ENCODE results near the gene SREK1IP1.
"Not testable (repeated sequence)": the region's sequence is repeated elsewhere in the genome, so short reads cannot be mapped to it uniquely, and the experiment has no call there.

The SREK1IP1 gene

GRCh38 chr5:64722588-64722987, 45.9 kb downstream of the SREK1IP1 start:
- H3K36me3 ChIP-seq (ENCODE audit: control insufficient read depth, insufficient read depth, low read length), result peaks cover 25% of the 10 kb centered on the region
- H3K9me3 ChIP-seq (ENCODE audit: control insufficient read depth, insufficient read depth, low read length), result no peaks in the 10 kb centered on the region
- H3K27ac ChIP-seq (ENCODE audit: low read depth, low read length), result peak overlapping the region; percentile 31
- H3K4me3 ChIP-seq (ENCODE audit: low read depth, low read length), result no peak overlapping the region
- H3K9ac ChIP-seq (ENCODE audit: low read depth, low read length), result no peak overlapping the region
- H3K4me1 ChIP-seq (ENCODE audit: control insufficient read depth, insufficient read depth, low read length), result peaks cover 13% of the 10 kb centered on the region; the same call in 1 of the 2 replicates
- no peaks in the 10 kb centered on the region for H3K27me3 ChIP-seq (ENCODE audit: control insufficient read depth, insufficient read depth, low read length)

DNA sequence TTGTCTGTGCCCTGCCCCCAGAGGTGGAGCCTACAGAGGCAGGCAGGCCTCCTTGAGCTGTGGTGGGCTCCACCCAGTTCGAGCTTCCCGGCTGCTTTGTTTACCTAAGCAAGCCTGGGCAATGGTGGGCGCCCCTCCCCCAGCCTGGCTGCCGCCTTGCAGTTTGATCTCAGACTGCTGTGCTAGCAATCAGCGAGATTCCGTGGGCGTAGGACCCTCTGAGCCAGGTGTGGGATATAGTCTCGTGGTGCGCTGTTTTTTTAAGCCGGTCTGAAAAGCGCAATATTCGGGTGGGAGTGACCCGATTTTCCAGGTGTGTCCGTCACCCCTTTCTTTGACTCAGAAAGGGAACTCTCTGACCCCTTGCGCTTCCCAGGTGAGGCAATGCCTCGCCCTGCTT, 54.0 kb downstream of the SREK1IP1 start:
- H3K27ac ChIP-seq (ENCODE audit: low read depth, low read length); H3K9ac ChIP-seq (ENCODE audit: low read depth, low read length); H3K27me3 ChIP-seq (ENCODE audit: control insufficient read depth, insufficient read depth, low read length); H3K4me1 ChIP-seq (ENCODE audit: control insufficient read depth, insufficient read depth, low read length); H3K4me3 ChIP-seq (ENCODE audit: low read depth, low read length); H3K36me3 ChIP-seq (ENCODE audit: control insufficient read depth, insufficient read depth, low read length); H3K9me3 ChIP-seq (ENCODE audit: control insufficient read depth, insufficient read depth, low read length): not testable (repeated sequence)

DNA sequence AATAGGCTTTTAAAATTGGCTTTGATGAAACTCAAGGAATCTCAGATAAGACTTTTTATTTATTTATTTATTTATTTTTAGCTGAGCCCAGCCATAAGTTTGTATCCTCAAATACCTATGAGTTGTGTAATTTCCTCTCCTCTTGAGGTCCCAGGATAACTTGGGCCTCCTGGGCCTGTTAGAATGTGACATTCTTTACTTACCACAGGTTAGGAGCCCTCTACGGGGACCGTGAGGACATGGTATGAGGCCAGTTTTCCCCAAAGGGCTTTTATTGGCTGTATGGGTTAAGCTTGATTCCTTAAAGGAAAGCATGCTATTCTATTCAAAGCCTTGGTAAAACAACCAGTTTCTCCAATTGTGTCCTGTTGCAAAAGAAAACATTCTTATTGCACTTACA, 61.3 kb downstream of the SREK1IP1 start:
- Histone ChIP-seq H3K4me3 (ENCODE audit: low read depth, low read length) (no peak overlapping the region; the same call in 1 of the 2 replicates), H3K36me3 (ENCODE audit: control insufficient read depth, insufficient read depth, low read length) (no peaks in the 10 kb centered on the region), H3K27me3 (ENCODE audit: control insufficient read depth, insufficient read depth, low read length) (no peaks in the 10 kb centered on the region), H3K4me1 (ENCODE audit: control insufficient read depth, insufficient read depth, low read length) (peaks cover 38% of the 10 kb centered on the region), H3K9ac (ENCODE audit: low read depth, low read length) (no peak overlapping the region), H3K27ac (ENCODE audit: low read depth, low read length) (peak overlapping the region; percentile 97), H3K9me3 (ENCODE audit: control insufficient read depth, insufficient read depth, low read length) (peaks cover 15% of the 10 kb centered on the region)

DNA sequence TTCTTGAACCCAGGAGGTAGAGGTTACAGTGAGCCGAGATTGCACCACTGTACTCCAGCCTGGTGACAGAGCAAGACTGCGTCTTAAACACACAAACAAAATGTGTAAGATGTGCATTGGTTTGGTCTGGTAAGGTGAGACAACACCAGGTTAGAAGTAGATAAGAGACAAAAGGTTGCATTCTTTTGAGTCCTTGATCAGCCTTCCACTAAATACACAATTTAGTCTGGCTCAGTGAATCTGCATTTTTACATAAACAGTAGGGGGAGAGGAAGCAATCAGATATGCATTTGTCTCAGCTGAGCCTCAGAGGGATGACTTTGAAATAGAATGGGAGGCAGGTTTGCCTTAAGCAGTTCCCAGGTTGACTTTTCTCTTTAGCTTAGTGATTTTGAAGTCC, 62.4 kb downstream of the SREK1IP1 start:
- H3K27me3 ChIP-seq (ENCODE audit: control insufficient read depth, insufficient read depth, low read length); H3K36me3 ChIP-seq (ENCODE audit: control insufficient read depth, insufficient read depth, low read length): not testable (repeated sequence)
- H3K4me3 ChIP-seq (ENCODE audit: low read depth, low read length), result peak overlapping the region; percentile 33; the same call in 1 of the 2 replicates
- H3K9me3 ChIP-seq (ENCODE audit: control insufficient read depth, insufficient read depth, low read length), result peaks cover 15% of the 10 kb centered on the region
- H3K9ac ChIP-seq (ENCODE audit: low read depth, low read length), result peak overlapping the region; percentile 52; the same call in 1 of the 2 replicates
- H3K27ac ChIP-seq (ENCODE audit: low read depth, low read length), result peak overlapping the region; percentile 97
- peaks cover 38% of the 10 kb centered on the region for H3K4me1 ChIP-seq (ENCODE audit: control insufficient read depth, insufficient read depth, low read length)

DNA sequence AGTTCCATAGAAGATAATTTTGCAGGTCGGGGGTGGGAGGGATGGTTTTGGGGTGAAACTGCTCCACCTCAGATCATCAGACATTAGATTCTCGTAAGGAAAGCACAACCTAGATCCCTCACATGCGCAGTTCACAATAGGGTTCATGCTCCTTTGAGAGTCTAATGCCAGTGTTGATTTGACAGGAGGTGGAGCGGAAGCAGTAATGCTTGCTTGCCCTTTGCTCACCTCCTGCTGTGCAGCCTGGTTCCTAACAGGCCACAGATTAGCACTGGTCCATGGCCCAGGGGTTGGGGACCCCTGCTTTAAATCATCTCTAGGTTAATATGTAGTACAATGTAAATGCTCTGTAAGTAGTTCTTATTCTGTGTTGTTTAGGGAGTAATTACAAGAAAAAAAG, 67.7 kb downstream of the SREK1IP1 start:
- H3K9me3 ChIP-seq (ENCODE audit: control insufficient read depth, insufficient read depth, low read length), result peaks cover 8% of the 10 kb centered on the region; the same call in 1 of the 2 replicates
- H3K4me1 ChIP-seq (ENCODE audit: control insufficient read depth, insufficient read depth, low read length), result peaks cover 23% of the 10 kb centered on the region
- H3K36me3 ChIP-seq (ENCODE audit: control insufficient read depth, insufficient read depth, low read length), result no peaks in the 10 kb centered on the region
- H3K9ac ChIP-seq (ENCODE audit: low read depth, low read length), result no peak overlapping the region
- no peak overlapping the region for H3K27ac ChIP-seq (ENCODE audit: low read depth, low read length)
- H3K4me3 ChIP-seq (ENCODE audit: low read depth, low read length), result no peak overlapping the region
- no peaks in the 10 kb centered on the region for H3K27me3 ChIP-seq (ENCODE audit: control insufficient read depth, insufficient read depth, low read length)

- H3K4me1 ChIP-seq (ENCODE audit: control insufficient read depth, insufficient read depth, low read length); H3K4me3 ChIP-seq (ENCODE audit: low read depth, low read length); H3K36me3 ChIP-seq (ENCODE audit: control insufficient read depth, insufficient read depth, low read length); H3K27ac ChIP-seq (ENCODE audit: low read depth, low read length); H3K9ac ChIP-seq (ENCODE audit: low read depth, low read length); H3K27me3 ChIP-seq (ENCODE audit: control insufficient read depth, insufficient read depth, low read length): not testable (repeated sequence)
- peaks cover 14% of the 10 kb centered on the region; the same call in 1 of the 2 replicates for H3K9me3 ChIP-seq (ENCODE audit: control insufficient read depth, insufficient read depth, low read length)
Measured at GRCh38 chr5:64696414-64696813, 72.1 kb downstream of the SREK1IP1 start.

GRCh38 chr5:64693636-64694035, 74.9 kb downstream of the SREK1IP1 start:
- Histone ChIP-seq H3K27ac (ENCODE audit: low read depth, low read length) (no peak overlapping the region), H3K9ac (ENCODE audit: low read depth, low read length) (no peak overlapping the region), H3K4me1 (ENCODE audit: control insufficient read depth, insufficient read depth, low read length) (peaks cover 25% of the 10 kb centered on the region), H3K9me3 (ENCODE audit: control insufficient read depth, insufficient read depth, low read length) (peaks cover 14% of the 10 kb centered on the region; the same call in 1 of the 2 replicates), H3K4me3 (ENCODE audit: low read depth, low read length) (no peak overlapping the region), H3K27me3 (ENCODE audit: control insufficient read depth, insufficient read depth, low read length) (peaks cover 25% of the 10 kb centered on the region), H3K36me3 (ENCODE audit: control insufficient read depth, insufficient read depth, low read length) (no peaks in the 10 kb centered on the region)

DNA sequence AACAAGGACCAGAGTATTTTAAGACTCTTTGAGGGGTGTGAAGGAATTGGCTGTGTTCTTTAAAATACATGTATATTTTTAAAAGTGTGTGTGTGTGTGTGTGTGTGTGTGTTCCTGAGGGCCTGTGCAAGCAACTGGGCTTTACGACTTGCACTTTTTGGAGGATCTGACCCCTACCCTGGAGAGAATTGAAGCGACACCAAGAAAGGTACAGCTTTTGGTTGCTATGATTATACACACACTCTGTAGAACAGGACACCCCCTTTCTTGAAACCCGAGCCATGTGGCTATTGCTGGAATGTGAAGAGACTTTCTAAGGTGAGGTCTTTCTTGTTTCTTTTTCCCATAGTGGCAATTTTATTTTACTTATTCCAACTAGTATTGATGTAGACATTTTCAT, 77.2 kb downstream of the SREK1IP1 start:
- Histone ChIP-seq H3K4me3 (ENCODE audit: low read depth, low read length) (peak overlapping the region; percentile 69), H3K9me3 (ENCODE audit: control insufficient read depth, insufficient read depth, low read length) (peaks cover 6% of the 10 kb centered on the region; the same call in 1 of the 2 replicates), H3K9ac (ENCODE audit: low read depth, low read length) (peak overlapping the region; percentile 69), H3K27me3 (ENCODE audit: control insufficient read depth, insufficient read depth, low read length) (peaks cover 36% of the 10 kb centered on the region), H3K27ac (ENCODE audit: low read depth, low read length) (peak overlapping the region; percentile 32), H3K4me1 (ENCODE audit: control insufficient read depth, insufficient read depth, low read length) (peaks cover 27% of the 10 kb centered on the region), H3K36me3 (ENCODE audit: control insufficient read depth, insufficient read depth, low read length) (no peaks in the 10 kb centered on the region)

DNA sequence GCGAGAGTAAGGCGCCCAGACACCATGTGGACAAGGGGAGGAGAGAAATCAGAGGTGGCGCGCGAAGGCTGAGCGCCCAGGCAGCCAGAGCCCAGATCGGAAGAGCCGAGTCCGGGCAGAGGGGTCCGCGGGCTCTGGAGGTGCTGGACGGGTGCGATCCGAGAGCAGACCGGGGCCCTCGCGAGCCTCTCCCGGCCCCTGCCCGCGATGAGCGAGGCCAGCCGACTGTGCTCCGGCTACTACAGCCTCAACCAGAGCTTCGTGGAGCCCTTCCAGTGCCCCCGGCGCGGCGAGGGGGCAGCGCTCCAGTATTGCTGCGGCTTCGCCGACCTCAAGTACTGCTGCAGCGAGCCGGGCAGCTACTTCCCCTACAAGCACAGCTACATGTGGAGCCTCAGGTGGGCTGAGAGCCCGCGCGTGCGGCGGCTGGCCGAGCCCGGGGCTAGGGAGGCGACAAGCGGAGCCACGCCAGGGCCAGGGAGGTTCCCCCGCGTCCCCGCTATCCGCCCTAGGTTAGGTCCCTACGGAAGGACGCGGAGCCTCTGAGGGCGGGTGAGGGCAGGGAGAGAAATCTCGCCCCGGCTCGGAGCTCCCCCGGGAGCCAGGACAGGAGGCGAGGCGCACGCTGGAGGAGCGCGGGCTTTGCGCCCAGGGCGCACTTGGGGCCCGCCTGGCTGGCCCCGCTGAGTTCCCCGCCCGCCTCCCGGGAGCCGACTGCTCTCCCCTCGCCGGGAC, 77.9 kb downstream of the SREK1IP1 start, which contains the start of gene SHISAL2B:
Gene SHISAL2B, plus strand, starts transcription at position 87 of the 735 bp plus-strand sequence. Its CDS starts 121 bp downstream, at position 208.
- Histone ChIP-seq H3K27me3 (ENCODE audit: control insufficient read depth, insufficient read depth, low read length) (peaks cover 36% of the 10 kb centered on the region), H3K36me3 (ENCODE audit: control insufficient read depth, insufficient read depth, low read length) (no peaks in the 10 kb centered on the region), H3K9me3 (ENCODE audit: control insufficient read depth, insufficient read depth, low read length) (0 out of 2 replicates have a peak, but pooled peaks cover 4% of the 10 kb centered on the region), H3K27ac (ENCODE audit: low read depth, low read length) (peak within 1 kb of the TSS; percentile 32), H3K9ac (ENCODE audit: low read depth, low read length) (peak within 1 kb of the TSS; percentile 69), H3K4me3 (ENCODE audit: low read depth, low read length) (peak within 1 kb of the TSS; percentile 69), H3K4me1 (ENCODE audit: control insufficient read depth, insufficient read depth, low read length) (peaks cover 27% of the 10 kb centered on the region)

DNA sequence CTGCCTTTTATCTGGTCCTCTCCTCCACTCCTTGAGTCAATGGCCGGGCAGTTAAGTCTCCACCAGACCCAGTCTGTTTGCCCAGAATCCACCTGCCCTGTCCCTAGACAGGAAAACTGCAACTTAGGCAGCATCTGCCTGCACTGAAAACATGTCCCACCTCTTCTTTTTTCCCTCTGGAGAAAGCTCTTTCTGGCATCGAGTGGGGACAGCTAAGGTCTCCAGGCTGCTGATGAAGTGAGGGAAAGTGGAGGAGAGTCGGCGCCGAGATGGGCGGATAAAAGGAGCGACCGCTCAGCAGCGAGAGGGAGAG, 78.4 kb downstream of the SREK1IP1 start:
- H3K27me3 ChIP-seq (ENCODE audit: control insufficient read depth, insufficient read depth, low read length), result peaks cover 36% of the 10 kb centered on the region
- no peaks in the 10 kb centered on the region for H3K36me3 ChIP-seq (ENCODE audit: control insufficient read depth, insufficient read depth, low read length)
- peak overlapping the region; percentile 69 for H3K9ac ChIP-seq (ENCODE audit: low read depth, low read length)
- H3K9me3 ChIP-seq (ENCODE audit: control insufficient read depth, insufficient read depth, low read length), result no peaks in the 10 kb centered on the region
- H3K4me1 ChIP-seq (ENCODE audit: control insufficient read depth, insufficient read depth, low read length), result peaks cover 29% of the 10 kb centered on the region
- no peak overlapping the region for H3K27ac ChIP-seq (ENCODE audit: low read depth, low read length)
- H3K4me3 ChIP-seq (ENCODE audit: low read depth, low read length), result peak overlapping the region; percentile 69

- H3K27me3 ChIP-seq (ENCODE audit: control insufficient read depth, insufficient read depth, low read length), result peaks cover 36% of the 10 kb centered on the region
Measured at GRCh38 chr5:64688965-64689364, 79.5 kb downstream of the SREK1IP1 start.

More at GRCh38 chr5:64688965-64689364, 79.5 kb downstream of the SREK1IP1 start:
- H3K27ac ChIP-seq (ENCODE audit: low read depth, low read length), result no peak overlapping the region
- no peaks in the 10 kb centered on the region for H3K9me3 ChIP-seq (ENCODE audit: control insufficient read depth, insufficient read depth, low read length)
- no peak overlapping the region for H3K9ac ChIP-seq (ENCODE audit: low read depth, low read length)
- H3K4me1 ChIP-seq (ENCODE audit: control insufficient read depth, insufficient read depth, low read length), result peaks cover 29% of the 10 kb centered on the region
- no peak overlapping the region for H3K4me3 ChIP-seq (ENCODE audit: low read depth, low read length)
- no peaks in the 10 kb centered on the region for H3K36me3 ChIP-seq (ENCODE audit: control insufficient read depth, insufficient read depth, low read length)

All from HUES48 (cell line).